HCT116 (cell line): ENCODE data around the gene C19orf38. TPM values are rescaled to one million over a fixed set of nuclear protein-coding genes. Genes with fewer than 3 reads are reported as not detected.

ENCODE experiments used
- ATAC-seq: fragments of 200-7000 bp; cut with Tn5 transposase; 2 replicates; pipeline ENCODE4 v1.9.1; 2020; ENCODE audit warnings: mild to moderate bottlenecking, moderate library complexity
- BruUV-seq: library from RNA; stranded (reverse); fragments of 400-500 nt; replicated peaks from 2 replicates; lab custom pipeline; 2021; lab: Mats Ljungman, UMichigan
- CTCF ChIA-PET: fragments of 300-600 bp; sonication (Branson Sonifier 250); formaldehyde crosslinking; loops from one replicate; lab custom pipeline; 2021; ENCODE audit warnings: antibody characterized with exemption; lab: Charles Lee
- POLR2A ChIA-PET: fragments of 300-600, 350-600 bp; sonication (Branson Sonifier 250); formaldehyde crosslinking; loops from one replicate; lab custom pipeline; 2021; ENCODE audit warnings: antibody characterized with exemption; lab: Charles Lee
- RAD21 ChIA-PET, 2 experiments: fragments of 300-600 bp; sonication (Branson Sonifier 250); formaldehyde crosslinking; loops; one replicate each; lab custom pipeline; 2023; ENCODE audit warnings: low total read pairs in 2 of 2; ENCODE audit not compliant: uncharacterized antibody in 2 of 2, unreplicated experiment in 2 of 2, low non-redundant PET in 1 of 2; lab: Charles Lee
- DNase-seq: peaks from one replicate; pipeline ENCODE4 v3.0.0-alpha.2; 2010; ENCODE audit warnings: low read depth, low spot score
- H2AFZ ChIP-seq: fragments of 200-600 bp; shearing (Covaris generic), sonication (generic); 2 replicates; pipeline ENCODE4 v1.6.1; 2017; ENCODE audit warnings: low read depth, mixed run types, mixed read lengths, antibody characterized with exemption, low read length; ENCODE audit not compliant: poor library complexity, severe bottlenecking
- H3K27ac ChIP-seq: 2 replicates; pipeline ENCODE4 v1.5.1; 2012; ENCODE audit warnings: low read depth, low read length
- H3K27me3 ChIP-seq: fragments of 200-600 bp; sonication (generic); 2 replicates; pipeline ENCODE4 v1.6.1; 2016; ENCODE audit warnings: mixed run types, low read length, mixed read lengths; ENCODE audit not compliant: insufficient read depth
- H3K36me3 ChIP-seq, 2 experiments: fragments of 200-500 bp in 1 of 2; fragments of 200-600 bp in 1 of 2; sonication (Bioruptor generic) in 1 of 2; sonication (generic) in 1 of 2; 2 replicates each; pipeline versions ENCODE4 v1.5.1 to v1.6.1; 2014 to 2016; ENCODE audit warnings: low read length in 2 of 2, inconsistent platforms in 1 of 2, mixed read lengths in 1 of 2, mixed run types in 1 of 2; ENCODE audit not compliant: insufficient read depth in 2 of 2, control insufficient read depth in 1 of 2
- H3K4me1 ChIP-seq, 2 experiments: fragments of 200-600 bp in 1 of 2; sonication (generic) in 1 of 2; 2 replicates each; pipeline versions ENCODE4 v1.5.1 to v1.6.1; 2012 to 2017; ENCODE audit warnings: low read length in 2 of 2, inconsistent platforms in 1 of 2, mild to moderate bottlenecking in 1 of 2, mixed read lengths in 1 of 2, mixed run types in 1 of 2, moderate library complexity in 1 of 2; ENCODE audit not compliant: insufficient read depth in 2 of 2, control insufficient read depth in 1 of 2
- H3K4me2 ChIP-seq: fragments of 200-600 bp; sonication (generic); 2 replicates; pipeline ENCODE4 v1.6.1; 2017; ENCODE audit warnings: mixed run types, low read length, mixed read lengths
- H3K4me3 ChIP-seq, 2 experiments: fragments of 200-600 bp in 1 of 2; sonication (generic) in 1 of 2; replicated peaks in 1 of 2; 2 replicates each; pipeline ENCODE4 v1.5.1; 2011 to 2016; ENCODE audit warnings: low read length in 2 of 2, control low read depth in 1 of 2, low read depth in 1 of 2, mild to moderate bottlenecking in 1 of 2, mixed read lengths in 1 of 2, mixed run types in 1 of 2
- H3K79me2 ChIP-seq: fragments of 200-600 bp; sonication (generic); 2 replicates; pipeline ENCODE4 v1.6.1; 2017; ENCODE audit warnings: mild to moderate bottlenecking, mixed run types, low read length, moderate library complexity, mixed read lengths; ENCODE audit not compliant: insufficient read depth
- H3K9ac ChIP-seq: fragments of 200-600 bp; sonication (generic); 2 replicates; pipeline ENCODE4 v1.6.1; 2016; ENCODE audit warnings: low read length, mixed read lengths
- H3K9me2 ChIP-seq: fragments of 200-600 bp; sonication (generic), shearing (Covaris generic); 2 replicates; pipeline ENCODE4 v1.6.1; 2017; ENCODE audit warnings: mixed run types, mild to moderate bottlenecking, moderate library complexity; ENCODE audit not compliant: insufficient read depth
- H3K9me3 ChIP-seq, 2 experiments: fragments of 200-500 bp in 1 of 2; fragments of 200-600 bp in 1 of 2; sonication (Bioruptor generic) in 1 of 2; sonication (generic) in 1 of 2; 2 replicates each; pipeline ENCODE4 v1.6.1; 2014 to 2017; ENCODE audit warnings: low read length in 2 of 2, mixed read lengths in 2 of 2, inconsistent platforms in 1 of 2, low read depth in 1 of 2, mild to moderate bottlenecking in 1 of 2, mixed run types in 1 of 2, moderate library complexity in 1 of 2; ENCODE audit not compliant: control insufficient read depth in 1 of 2, insufficient read depth in 1 of 2
- H4K20me1 ChIP-seq: fragments of 200-600 bp; sonication (generic), shearing (Covaris generic); 2 replicates; pipeline ENCODE4 v1.6.1; 2017; ENCODE audit warnings: mixed run types, mild to moderate bottlenecking, moderate library complexity; ENCODE audit not compliant: insufficient read depth
- FOSL1 ChIP-seq: IDR thresholded peaks from 2 replicates; pipeline ENCODE4 v1.6.1; 2012; ENCODE audit warnings: low read depth
- SIN3A ChIP-seq: IDR thresholded peaks from 2 replicates; pipeline ENCODE4 v1.6.1; 2012; ENCODE audit warnings: low read depth
- SP1 ChIP-seq: IDR thresholded peaks from 2 replicates; pipeline ENCODE4 v1.6.1; 2012; ENCODE audit warnings: low read depth
- ZNF274 ChIP-seq: fragments of 200-500 bp; sonication (Bioruptor generic); IDR thresholded peaks from 2 replicates; pipeline ENCODE4 v1.6.1; 2014; ENCODE audit warnings: mild to moderate bottlenecking, low read depth, low read length, inconsistent platforms
- intact Hi-C: fragments of 100-400 bp; cut with micrococcal nuclease; formaldehyde crosslinking; loops from 2 replicates; pipeline ENCODE4 v1.10.0; 2022
- total RNA-seq: library from RNA; stranded (reverse); gene quantifications from one replicate; pipeline ENCODE4 v1.2.1, GENCODE V29; 2021; ENCODE audit not compliant: unreplicated experiment
- TF ChIP-seq, protein P1 (sequence below): IDR thresholded peaks from 2 replicates; pipeline ENCODE4 v1.6.1; 2012

The C19orf38 gene
- total RNA-seq, 1 experiment from 2014 or later = 0.74 TPM

DNA sequence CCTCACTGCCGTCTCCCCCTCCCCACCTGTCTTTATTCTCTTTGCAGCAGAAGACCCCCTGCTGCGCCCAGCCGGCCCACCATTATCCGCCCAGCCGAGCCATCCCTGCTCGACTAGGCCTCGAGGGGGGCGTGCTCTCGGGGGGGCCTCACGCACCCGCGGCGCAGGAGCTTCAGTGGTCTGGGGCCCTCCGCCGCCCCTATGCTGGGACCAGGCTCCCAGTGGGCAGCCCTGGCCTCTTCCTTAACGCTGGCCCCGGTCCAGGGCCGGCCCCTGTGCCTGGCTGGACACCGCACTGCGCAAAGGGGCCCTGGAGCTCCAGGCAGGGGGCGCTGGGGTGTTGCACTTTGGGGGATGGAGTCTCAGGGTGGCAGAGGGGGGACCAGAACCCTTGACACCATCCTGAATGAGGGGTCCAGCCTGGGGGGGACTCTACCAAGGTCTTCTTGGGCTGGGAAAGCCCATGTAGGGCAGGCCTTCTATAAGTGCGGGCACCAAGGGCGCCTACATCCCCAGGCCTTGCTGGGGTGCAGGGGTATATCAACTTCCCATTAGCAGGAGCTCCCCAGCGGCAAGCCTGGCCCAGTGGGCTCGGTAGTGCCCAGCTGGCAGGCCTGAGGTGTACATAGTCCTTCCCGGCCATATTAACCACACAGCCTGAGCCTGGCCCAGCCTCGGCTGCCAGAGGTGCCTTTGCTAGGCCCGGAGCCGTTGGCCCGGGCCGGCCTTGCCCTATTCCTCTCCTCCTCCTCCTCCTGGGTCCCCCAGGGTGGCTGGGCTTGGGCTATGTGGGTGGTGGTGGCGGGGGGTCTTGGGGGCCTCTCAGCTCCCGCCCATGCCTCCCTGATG is 17.1 kb upstream of the C19orf38 start:
- Histone ChIP-seq H3K36me3 (peaks cover 9 to 13% of the 10 kb centered on the region in 2 experiments; a peak in 3 of 4 replicates), H4K20me1 (no peaks in the 10 kb centered on the region), H3K27me3 (no peaks in the 10 kb centered on the region), H3K9me2 (no peaks in the 10 kb centered on the region), H3K4me1 (peaks cover 2 to 12% of the 10 kb centered on the region in 2 experiments; a peak in 3 of 4 replicates), H3K27ac (no peak overlapping the region), H3K9ac (no peak overlapping the region), H2AFZ (no peak overlapping the region), H3K4me2 (no peak overlapping the region), H3K9me3 (no peaks in the 10 kb centered on the region), H3K79me2 (no peaks in the 10 kb centered on the region), H3K4me3 (no peak overlapping the region)
- BruUV-seq = TSS peak; percentile 39
- intact Hi-C loops = no loop called here
- DNase-seq = no peak
- TF ChIP-seq ZNF274 (no peak), SIN3A (no peak)
- TF ChIP-seq, protein P1, sequence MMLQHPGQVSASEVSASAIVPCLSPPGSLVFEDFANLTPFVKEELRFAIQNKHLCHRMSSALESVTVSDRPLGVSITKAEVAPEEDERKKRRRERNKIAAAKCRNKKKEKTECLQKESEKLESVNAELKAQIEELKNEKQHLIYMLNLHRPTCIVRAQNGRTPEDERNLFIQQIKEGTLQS = no peak
- ATAC-seq = no peak
- RAD21 ChIA-PET = no interaction called here
- POLR2A ChIA-PET = no interaction called here
- CTCF ChIA-PET = no interaction called here

DNA sequence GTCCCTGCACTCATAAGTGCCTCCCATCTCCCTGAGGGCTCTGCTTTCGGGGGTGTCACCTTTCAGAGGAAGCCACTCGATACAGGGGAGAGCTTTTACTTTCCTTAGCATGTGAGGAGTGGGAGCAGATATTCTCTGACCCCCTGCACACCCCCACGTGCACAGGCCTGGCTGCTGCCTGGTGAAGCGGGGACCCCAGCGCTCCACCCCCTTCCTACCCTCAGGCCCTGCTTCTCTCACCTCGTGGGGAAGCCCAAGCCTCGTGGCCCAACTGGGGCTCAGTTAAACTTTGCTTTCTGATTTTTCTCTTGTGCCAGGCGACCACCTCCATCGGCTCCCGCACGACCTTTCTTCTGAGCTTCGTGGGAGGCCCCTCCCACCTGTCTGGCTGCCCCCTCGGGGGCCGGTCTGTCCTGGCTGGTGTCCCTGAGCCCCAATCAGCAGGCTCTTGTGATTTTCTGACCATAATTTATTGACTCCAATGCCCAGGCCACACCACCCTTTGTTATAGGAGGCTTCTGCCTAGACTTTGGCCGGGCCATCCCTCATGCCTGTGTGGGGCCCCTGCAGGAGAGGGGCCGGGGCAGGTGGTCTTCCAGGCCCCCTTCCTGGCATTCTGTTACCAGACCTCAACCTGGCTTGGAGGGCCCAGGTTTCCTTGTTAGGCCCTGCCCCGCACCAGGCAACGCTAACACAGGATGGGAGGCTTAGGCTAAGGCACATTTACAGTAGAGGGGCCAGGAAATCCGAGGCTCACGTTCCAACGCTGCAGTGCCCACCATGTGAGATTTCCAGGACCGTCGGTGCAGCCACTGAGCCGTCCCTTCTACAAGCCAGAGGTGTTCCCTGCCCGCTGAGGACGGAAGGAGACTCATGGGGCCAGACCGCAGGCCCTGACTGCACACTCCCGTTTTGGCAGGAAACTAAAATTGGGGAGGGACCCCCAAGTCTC is 16.0 kb upstream of the C19orf38 start:
- Histone ChIP-seq H3K27ac (no peak overlapping the region), H3K79me2 (no peaks in the 10 kb centered on the region), H3K36me3 (peaks cover 9% of the 10 kb centered on the region in 2 experiments; a peak in 3 of 4 replicates), H3K27me3 (no peaks in the 10 kb centered on the region), H3K9me3 (no peaks in the 10 kb centered on the region; a peak in 1 of 4 replicates), H4K20me1 (no peaks in the 10 kb centered on the region), H3K9me2 (no peaks in the 10 kb centered on the region), H2AFZ (no peak overlapping the region), H3K4me2 (no peak overlapping the region), H3K9ac (no peak overlapping the region), H3K4me1 (peaks cover 10 to 22% of the 10 kb centered on the region in 2 experiments; a peak in 3 of 4 replicates), H3K4me3 (no peak overlapping the region)
- POLR2A ChIA-PET = no interaction called here
- BruUV-seq = no TSS peak
- RAD21 ChIA-PET = no interaction called here
- no peak for ATAC-seq
- CTCF ChIA-PET = no interaction called here
- TF ChIP-seq SP1 = no peak
- TF ChIP-seq FOSL1 = no peak
- intact Hi-C loops = no loop called here
- DNase-seq = no peak
